Lower lobe of right lung (tissue), 2 donors: ENCODE results near the gene GNG7. TPM values are rescaled to one million over a fixed set of nuclear protein-coding genes. Genes with fewer than 3 reads are reported as not detected.
A peak's percentile ranks its signal among the peaks of the same experiment; 100 is the strongest.

ENCODE experiments used
- ATAC-seq, 2 donors: fragments of 200-7000 bp; cut with Tn5 transposase; one replicate each; pipeline ENCODE4 v1.9.1; 2020 to 2022; ENCODE audit warnings: mild to moderate bottlenecking in 2 of 2, moderate library complexity in 2 of 2
- DNase-seq: peaks from one replicate; pipeline ENCODE4 v3.0.0-alpha.2; 2020
- H3K27ac ChIP-seq: fragments of 200-600 bp; one replicate; pipeline ENCODE4 v1.8.0; 2022
- H3K27me3 ChIP-seq: fragments of 200-600 bp; one replicate; pipeline ENCODE4 v1.8.0; 2022; ENCODE audit warnings: low read depth
- H3K36me3 ChIP-seq: fragments of 200-600 bp; one replicate; pipeline ENCODE4 v1.8.0; 2022; ENCODE audit warnings: mild to moderate bottlenecking
- H3K4me1 ChIP-seq: fragments of 200-600 bp; one replicate; pipeline ENCODE4 v1.8.0; 2022
- H3K4me3 ChIP-seq: fragments of 200-600 bp; one replicate; pipeline ENCODE4 v1.8.0; 2022; ENCODE audit warnings: mild to moderate bottlenecking
- H3K9me3 ChIP-seq: fragments of 200-600 bp; one replicate; pipeline ENCODE4 v1.8.0; 2022
- CTCF ChIP-seq: fragments of 200-600 bp; IDR thresholded peaks from one replicate; pipeline ENCODE4 v1.8.0; 2022; ENCODE audit warnings: antibody characterized with exemption, mild to moderate bottlenecking
- intact Hi-C: fragments of 100-400 bp; cut with DNase I; formaldehyde crosslinking; loops from one replicate; pipeline ENCODE4 v1.11.0; 2022
- total RNA-seq: library from RNA; stranded (reverse); fragmentation: NEBNext Ultra II Directional; extraction: Animal tissue kit (Norgen Biotek cat#: 25700); gene quantifications from one replicate; pipeline ENCODE4 v1.2.1, GENCODE V29; 2021
- donor health status: DM: no; HTN: yes; CAD: no; lungs with severe emphysema.

Gene GNG7
- total RNA-seq, 1 donor from 2014 or later, result 6.2 TPM

- DNase-seq, result no peak
- no peak for ATAC-seq
- Histone ChIP-seq H3K4me3 (no peak overlapping the region), H3K36me3 (no peaks in the 10 kb centered on the region), H3K27ac (no peak overlapping the region), H3K27me3 (no peaks in the 10 kb centered on the region), H3K4me1 (peaks cover 14% of the 10 kb centered on the region), H3K9me3 (no peaks in the 10 kb centered on the region)
- intact Hi-C loops, result no loop called here
- no peak for TF ChIP-seq CTCF
Observed at GRCh38 chr19:2743099-2743498, 40.6 kb upstream of the GNG7 start.

- no peaks in the 10 kb centered on the region for H3K27me3 ChIP-seq
- peaks cover 15% of the 10 kb centered on the region for H3K4me1 ChIP-seq
- DNase-seq (no peak), ATAC-seq (no peak)
- intact Hi-C loops, result no loop called here
- H3K36me3 ChIP-seq, result peaks cover 15% of the 10 kb centered on the region
- H3K4me3 ChIP-seq, result peak overlapping the region; percentile 99
- H3K27ac ChIP-seq, result no peak overlapping the region
- no peaks in the 10 kb centered on the region for H3K9me3 ChIP-seq
- TF ChIP-seq CTCF, result no peak
Observed at GRCh38 chr19:2740314-2740656, 37.8 kb upstream of the GNG7 start.

GRCh38 chr19:2739602-2740313 lies 37.3 kb upstream of the GNG7 start, which contains the start of gene SLC39A3:
Gene SLC39A3, minus strand, starts transcription at chr19:2740017. Its CDS starts 2,760 bp downstream, at chr19:2737257.
- ATAC-seq, result peak; percentile 100
- peak within 1 kb of the TSS; percentile 78 for H3K27ac ChIP-seq
- intact Hi-C loops, result no loop called here
- peak within 1 kb of the TSS; percentile 99 for H3K4me3 ChIP-seq
- DNase-seq, result peak; percentile 96
- H3K9me3 ChIP-seq, result no peaks in the 10 kb centered on the region
- H3K4me1 ChIP-seq, result peaks cover 15% of the 10 kb centered on the region
- H3K27me3 ChIP-seq, result no peaks in the 10 kb centered on the region
- peak; percentile 28 for TF ChIP-seq CTCF
- H3K36me3 ChIP-seq, result peaks cover 20% of the 10 kb centered on the region

GRCh38 chr19:2736550-2737190 lies 34.2 kb upstream of the GNG7 start:
- intact Hi-C loops, result no loop called here
- DNase-seq (no peak), ATAC-seq (no peak)
- no peaks in the 10 kb centered on the region for H3K27me3 ChIP-seq
- H3K4me3 ChIP-seq, result no peak overlapping the region
- TF ChIP-seq CTCF, result no peak
- H3K4me1 ChIP-seq, result peaks cover 15% of the 10 kb centered on the region
- H3K9me3 ChIP-seq, result no peaks in the 10 kb centered on the region
- H3K36me3 ChIP-seq, result peaks cover 41% of the 10 kb centered on the region
- no peak overlapping the region for H3K27ac ChIP-seq

GRCh38 chr19:2735374-2735773 lies 32.9 kb upstream of the GNG7 start:
- intact Hi-C loops, result no loop called here
- no peak for ATAC-seq
- Histone ChIP-seq H3K36me3 (peaks cover 41% of the 10 kb centered on the region), H3K4me1 (peaks cover 15% of the 10 kb centered on the region), H3K4me3 (no peak overlapping the region), H3K27me3 (no peaks in the 10 kb centered on the region), H3K9me3 (no peaks in the 10 kb centered on the region), H3K27ac (no peak overlapping the region)
- TF ChIP-seq CTCF, result no peak
- DNase-seq, result no peak
